ENCODE data around the gene NCOA3.

Gene NCOA3

GRCh38 chr20:47642118-47642517 lies 140.4 kb downstream of the NCOA3 start:
- TF ChIP-seq GATA1 (IDR thresholded peaks at IDR 0.05; ENCODE audit: low read depth, low read length), result no peak
- TF ChIP-seq POLR2A (IDR thresholded peaks at IDR 0.05; ENCODE audit: low read length), result no peak
- DNase-seq, result no peak

GRCh38 chr20:47642624-47643023 lies 140.9 kb downstream of the NCOA3 start:
- TF ChIP-seq GATA1 (IDR thresholded peaks at IDR 0.05; ENCODE audit: low read depth, low read length) (no peak), POLR2A (IDR thresholded peaks at IDR 0.05; ENCODE audit: low read length) (no peak)
- DNase-seq, result no peak

GRCh38 chr20:47645632-47646031 lies 143.9 kb downstream of the NCOA3 start:
- DNase-seq, result no peak
- no peak for TF ChIP-seq POLR2A (IDR thresholded peaks at IDR 0.05; ENCODE audit: low read length)
- TF ChIP-seq GATA1 (IDR thresholded peaks at IDR 0.05; ENCODE audit: low read depth, low read length), result no peak

- DNase-seq, result no peak
- TF ChIP-seq GATA1 (IDR thresholded peaks at IDR 0.05; ENCODE audit: low read depth, low read length) (no peak), POLR2A (IDR thresholded peaks at IDR 0.05; ENCODE audit: low read length) (no peak)
These were observed 146.3 kb downstream of the NCOA3 start for GRCh38 chr20:47647994-47648393.

GRCh38 chr20:47648943-47649342 lies 147.3 kb downstream of the NCOA3 start:
- TF ChIP-seq GATA1 (IDR thresholded peaks at IDR 0.05; ENCODE audit: low read depth, low read length), result no peak
- TF ChIP-seq POLR2A (IDR thresholded peaks at IDR 0.05; ENCODE audit: low read length), result no peak

DNA sequence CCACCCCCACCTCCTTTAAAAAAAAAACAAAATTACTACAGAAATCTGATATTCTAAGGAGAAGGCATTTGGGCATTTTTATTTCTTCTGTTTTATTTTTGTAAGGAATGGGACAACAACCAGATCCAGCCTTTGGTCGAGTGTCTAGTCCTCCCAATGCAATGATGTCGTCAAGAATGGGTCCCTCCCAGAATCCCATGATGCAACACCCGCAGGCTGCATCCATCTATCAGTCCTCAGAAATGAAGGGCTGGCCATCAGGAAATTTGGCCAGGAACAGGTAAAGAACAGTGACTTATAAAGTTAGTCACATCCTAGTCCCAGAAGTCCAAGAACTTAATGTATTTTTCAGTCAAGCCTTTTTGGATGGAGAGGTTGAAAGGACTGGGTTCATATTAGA lies 150.6 kb downstream of the NCOA3 start:
- TF ChIP-seq POLR2A (IDR thresholded peaks at IDR 0.05; ENCODE audit: low read length) (no peak), GATA1 (IDR thresholded peaks at IDR 0.05; ENCODE audit: low read depth, low read length) (no peak)
- no peak for DNase-seq

More at GRCh38 chr20:47648943-47649342, 147.3 kb downstream of the NCOA3 start:
- DNase-seq, result no peak

DNA sequence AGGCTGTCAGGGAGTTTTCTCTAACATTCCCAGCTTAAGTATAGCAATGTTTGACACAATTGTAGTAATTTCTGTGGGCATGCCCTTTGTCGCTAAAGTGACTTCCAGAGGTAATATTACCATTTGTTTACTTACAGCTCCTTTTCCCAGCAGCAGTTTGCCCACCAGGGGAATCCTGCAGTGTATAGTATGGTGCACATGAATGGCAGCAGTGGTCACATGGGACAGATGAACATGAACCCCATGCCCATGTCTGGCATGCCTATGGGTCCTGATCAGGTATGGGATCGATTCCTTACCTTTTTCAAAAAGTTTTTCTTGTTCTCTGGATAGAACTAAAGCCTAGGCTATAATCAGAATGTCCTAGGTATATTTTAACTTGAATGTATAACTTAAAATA lies 151.1 kb downstream of the NCOA3 start:
- no peak for TF ChIP-seq GATA1 (IDR thresholded peaks at IDR 0.05; ENCODE audit: low read depth, low read length)
- TF ChIP-seq POLR2A (IDR thresholded peaks at IDR 0.05; ENCODE audit: low read length), result no peak
- no peak for DNase-seq

GRCh38 chr20:47653869-47654268 lies 152.2 kb downstream of the NCOA3 start:
- DNase-seq, result no peak
- no peak for TF ChIP-seq GATA1 (IDR thresholded peaks at IDR 0.05; ENCODE audit: low read depth, low read length)

- no peak for TF ChIP-seq POLR2A (IDR thresholded peaks at IDR 0.05; ENCODE audit: low read length)
- no peak for TF ChIP-seq GATA1 (IDR thresholded peaks at IDR 0.05; ENCODE audit: low read depth, low read length)
- no peak for DNase-seq
These were observed 152.7 kb downstream of the NCOA3 start for GRCh38 chr20:47654370-47654769.

- DNase-seq, result no peak
- no peak for TF ChIP-seq GATA1 (IDR thresholded peaks at IDR 0.05; ENCODE audit: low read depth, low read length)
- no peak for TF ChIP-seq POLR2A (IDR thresholded peaks at IDR 0.05; ENCODE audit: low read length)
These were observed 153.9 kb downstream of the NCOA3 start for GRCh38 chr20:47655635-47656034.

- TF ChIP-seq GATA1 (IDR thresholded peaks at IDR 0.05; ENCODE audit: low read depth, low read length) (no peak), POLR2A (IDR thresholded peaks at IDR 0.05; ENCODE audit: low read length) (no peak)
- no peak for DNase-seq
These were observed 154.6 kb downstream of the NCOA3 start for GRCh38 chr20:47656318-47656717.

GRCh38 chr20:47659904-47660601 lies 158.4 kb downstream of the NCOA3 start:
- TF ChIP-seq POLR2A (IDR thresholded peaks at IDR 0.05; ENCODE audit: low read length), result no peak
- no peak for TF ChIP-seq GATA1 (IDR thresholded peaks at IDR 0.05; ENCODE audit: low read depth, low read length)
- no peak for DNase-seq

GRCh38 chr20:47660602-47660905 lies 158.9 kb downstream of the NCOA3 start:
- DNase-seq, result no peak
- no peak for TF ChIP-seq GATA1 (IDR thresholded peaks at IDR 0.05; ENCODE audit: low read depth, low read length)
- no peak for TF ChIP-seq POLR2A (IDR thresholded peaks at IDR 0.05; ENCODE audit: low read length)

DNA sequence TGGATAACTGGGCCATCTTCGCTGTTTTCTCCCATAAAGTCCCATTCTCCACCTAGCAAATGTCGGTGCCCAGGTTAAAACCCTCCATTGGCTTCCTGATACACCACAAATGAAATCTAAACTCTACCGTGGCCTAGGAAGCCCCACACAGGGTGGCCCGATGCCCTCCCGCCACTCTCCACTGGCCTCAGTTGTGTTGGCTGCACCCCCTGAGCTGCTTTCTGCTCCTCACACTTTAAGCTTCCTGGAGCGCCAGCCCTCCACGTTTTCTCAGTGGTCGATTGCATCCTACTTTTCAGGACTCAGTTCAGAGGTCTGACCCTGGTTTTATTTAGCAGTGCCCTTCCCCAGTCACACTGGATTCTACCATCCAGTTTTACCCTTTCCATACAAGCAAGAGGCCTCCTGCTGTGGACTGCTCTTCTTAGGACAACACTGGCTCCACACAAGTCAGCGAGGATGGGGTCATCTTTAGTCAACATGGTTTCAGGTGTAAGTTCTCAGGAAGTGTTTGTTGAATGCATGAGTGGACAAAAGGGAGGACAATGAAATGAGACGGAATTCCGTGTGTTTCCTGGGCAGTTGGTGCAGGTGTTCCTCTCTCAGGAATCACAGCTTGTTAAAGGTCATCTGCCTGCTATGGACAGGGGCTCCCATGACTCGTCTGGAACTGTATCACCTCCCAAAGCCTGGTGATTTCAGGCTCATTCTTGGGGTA lies 159.5 kb downstream of the NCOA3 start:
- no peak for TF ChIP-seq POLR2A (IDR thresholded peaks at IDR 0.05; ENCODE audit: low read length)
- TF ChIP-seq GATA1 (IDR thresholded peaks at IDR 0.05; ENCODE audit: low read depth, low read length), result no peak
- no peak for DNase-seq

- TF ChIP-seq POLR2A (IDR thresholded peaks at IDR 0.05; ENCODE audit: low read length), result no peak
- TF ChIP-seq GATA1 (IDR thresholded peaks at IDR 0.05; ENCODE audit: low read depth, low read length), result no peak
- DNase-seq, result no peak
These were observed 160.0 kb downstream of the NCOA3 start for GRCh38 chr20:47661714-47662113.
